ENCODE data around the gene SLC6A2.

SLC6A2 gene

DNA sequence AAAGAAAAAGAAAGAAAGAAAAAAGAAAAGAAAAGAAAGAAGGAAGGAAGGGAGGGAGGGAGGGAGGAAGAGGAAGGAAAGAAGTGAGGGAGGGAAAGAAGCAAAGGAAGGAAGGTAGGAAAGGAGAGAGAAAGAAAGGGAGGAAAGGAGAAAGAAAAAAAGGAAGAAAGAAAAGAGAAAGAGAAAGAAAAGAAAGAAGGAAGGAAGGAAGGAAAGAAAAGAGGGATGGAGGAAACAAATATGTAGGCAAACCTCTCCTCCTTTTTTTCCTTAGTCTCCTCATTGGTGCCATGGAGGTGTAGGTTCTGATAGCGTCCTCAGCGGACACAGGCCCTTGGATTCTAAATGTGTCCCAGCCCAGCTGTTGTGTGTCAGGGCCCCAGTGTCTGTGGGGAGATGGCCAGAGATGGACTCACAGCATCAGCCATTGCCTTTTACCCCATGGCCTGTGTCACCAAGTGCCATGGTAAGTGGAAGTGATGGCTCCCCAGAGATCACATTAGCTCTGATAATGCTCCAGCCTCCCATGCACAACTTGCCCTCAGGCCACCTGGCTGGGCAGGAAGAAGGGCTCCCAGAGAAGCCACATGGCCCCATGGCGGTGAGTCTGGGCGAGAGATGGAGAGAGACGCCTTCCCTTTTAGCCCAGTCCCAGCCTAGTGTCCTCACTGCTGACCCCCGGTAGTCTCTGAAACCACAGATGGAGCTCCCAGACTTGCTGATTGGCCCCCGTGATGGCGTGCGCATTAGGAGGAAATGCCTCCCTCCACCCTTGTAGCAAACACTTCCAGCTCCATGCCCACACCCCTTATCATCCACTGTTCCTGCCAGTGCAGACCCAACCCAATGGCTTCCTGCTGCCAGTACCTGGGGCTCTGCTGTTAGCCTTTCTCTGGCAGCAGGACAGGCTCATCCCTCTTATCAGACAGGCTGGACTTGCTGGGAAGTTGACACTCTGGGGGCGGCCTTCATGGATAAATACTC, 3.7 kb upstream of the SLC6A2 start:
- TF ChIP-seq, protein P1, sequence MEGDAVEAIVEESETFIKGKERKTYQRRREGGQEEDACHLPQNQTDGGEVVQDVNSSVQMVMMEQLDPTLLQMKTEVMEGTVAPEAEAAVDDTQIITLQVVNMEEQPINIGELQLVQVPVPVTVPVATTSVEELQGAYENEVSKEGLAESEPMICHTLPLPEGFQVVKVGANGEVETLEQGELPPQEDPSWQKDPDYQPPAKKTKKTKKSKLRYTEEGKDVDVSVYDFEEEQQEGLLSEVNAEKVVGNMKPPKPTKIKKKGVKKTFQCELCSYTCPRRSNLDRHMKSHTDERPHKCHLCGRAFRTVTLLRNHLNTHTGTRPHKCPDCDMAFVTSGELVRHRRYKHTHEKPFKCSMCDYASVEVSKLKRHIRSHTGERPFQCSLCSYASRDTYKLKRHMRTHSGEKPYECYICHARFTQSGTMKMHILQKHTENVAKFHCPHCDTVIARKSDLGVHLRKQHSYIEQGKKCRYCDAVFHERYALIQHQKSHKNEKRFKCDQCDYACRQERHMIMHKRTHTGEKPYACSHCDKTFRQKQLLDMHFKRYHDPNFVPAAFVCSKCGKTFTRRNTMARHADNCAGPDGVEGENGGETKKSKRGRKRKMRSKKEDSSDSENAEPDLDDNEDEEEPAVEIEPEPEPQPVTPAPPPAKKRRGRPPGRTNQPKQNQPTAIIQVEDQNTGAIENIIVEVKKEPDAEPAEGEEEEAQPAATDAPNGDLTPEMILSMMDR (IDR thresholded peaks at IDR 0.05; ENCODE audit: low read depth, low read length, missing control alignments): no peak
- in situ Hi-C loops (cut with HindIII; ENCODE audit: low pct_ligation_motif_present, low sequenced_read_pairs): no loop called here
- peaks cover 29% of the 10 kb centered on the region for H3K27me3 ChIP-seq (replicated peaks)
- no peak overlapping the region for H3K4me3 ChIP-seq (ENCODE audit: low read depth, low read length)
- H3K36me3 ChIP-seq (replicated peaks): no peaks in the 10 kb centered on the region
- no peak overlapping the region for H3K27ac ChIP-seq
- no peak for DNase-seq

DNA sequence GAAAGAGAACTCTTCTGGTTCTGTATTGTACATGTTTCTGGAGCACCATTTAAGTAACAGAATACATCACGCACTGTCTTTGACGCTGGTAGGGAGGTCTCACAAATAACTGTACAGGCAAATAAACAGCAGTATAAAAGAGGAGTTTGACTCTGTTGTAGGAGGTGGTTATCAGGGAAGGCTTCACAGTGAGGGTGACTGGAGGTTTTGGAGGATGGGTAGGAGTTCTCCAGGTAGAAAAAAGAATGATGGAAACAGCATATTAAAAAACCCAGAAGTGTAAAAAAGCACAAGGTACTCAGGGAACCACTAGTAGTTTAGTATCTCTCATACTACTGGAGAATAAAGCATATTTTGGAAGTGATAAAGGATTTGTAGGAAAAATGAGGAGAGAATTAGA, 2.7 kb upstream of the SLC6A2 start:
- Histone ChIP-seq H3K36me3 (replicated peaks) (no peaks in the 10 kb centered on the region), H3K27ac (no peak overlapping the region), H3K4me3 (ENCODE audit: low read depth, low read length) (no peak overlapping the region), H3K27me3 (replicated peaks) (peaks cover 34% of the 10 kb centered on the region)
- DNase-seq: no peak
- in situ Hi-C loops (cut with HindIII; ENCODE audit: low pct_ligation_motif_present, low sequenced_read_pairs): no loop called here
- TF ChIP-seq, protein P1 (IDR thresholded peaks at IDR 0.05; ENCODE audit: low read depth, low read length, missing control alignments): no peak

DNA sequence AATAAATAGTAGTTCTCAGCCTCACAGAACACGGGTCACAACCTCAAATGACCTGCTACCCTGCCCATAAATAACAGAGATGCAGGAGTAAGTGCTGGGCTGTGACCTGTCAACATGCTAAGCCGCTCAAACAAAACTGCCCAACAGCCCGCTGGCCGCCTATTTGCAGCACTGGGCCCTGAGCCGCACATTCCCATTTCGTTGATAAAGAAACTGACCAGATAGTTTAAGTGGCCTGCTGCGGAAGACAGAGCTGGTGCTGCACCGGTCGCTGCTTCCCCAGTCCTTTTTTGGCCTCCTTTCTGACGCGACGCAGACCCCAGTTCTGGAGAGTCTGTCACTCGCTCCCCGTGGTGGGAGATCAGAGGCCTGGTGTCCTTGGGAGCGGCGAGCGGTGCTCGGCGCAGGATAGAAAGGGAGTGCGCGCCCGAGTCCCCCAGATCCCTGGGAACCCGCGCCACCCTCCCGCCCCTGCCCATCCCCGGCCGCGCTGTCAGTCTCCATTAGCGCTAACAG, 349 bp upstream of the SLC6A2 start:
- Histone ChIP-seq H3K27me3 (replicated peaks) (peaks cover 34% of the 10 kb centered on the region), H3K27ac (no peak overlapping the region), H3K36me3 (replicated peaks) (no peaks in the 10 kb centered on the region), H3K4me3 (ENCODE audit: low read depth, low read length) (no peak overlapping the region)
- TF ChIP-seq, protein P1 (IDR thresholded peaks at IDR 0.05; ENCODE audit: low read depth, low read length, missing control alignments): no peak
- DNase-seq: no peak
- in situ Hi-C loops (cut with HindIII; ENCODE audit: low pct_ligation_motif_present, low sequenced_read_pairs): no loop called here

DNA sequence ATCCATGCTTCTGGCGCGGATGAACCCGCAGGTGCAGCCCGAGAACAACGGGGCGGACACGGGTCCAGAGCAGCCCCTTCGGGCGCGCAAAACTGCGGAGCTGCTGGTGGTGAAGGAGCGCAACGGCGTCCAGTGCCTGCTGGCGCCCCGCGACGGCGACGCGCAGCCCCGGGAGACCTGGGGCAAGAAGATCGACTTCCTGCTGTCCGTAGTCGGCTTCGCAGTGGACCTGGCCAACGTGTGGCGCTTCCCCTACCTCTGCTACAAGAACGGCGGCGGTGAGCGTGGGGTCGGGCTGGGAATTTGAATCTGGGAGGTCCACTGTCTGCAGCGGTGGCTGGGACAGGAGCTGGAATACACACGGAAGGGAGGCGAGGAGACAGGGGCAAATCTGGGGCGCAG, 904 bp downstream of the SLC6A2 start:
- in situ Hi-C loops (cut with HindIII; ENCODE audit: low pct_ligation_motif_present, low sequenced_read_pairs): no loop called here
- no peak for DNase-seq
- no peaks in the 10 kb centered on the region for H3K36me3 ChIP-seq (replicated peaks)
- H3K4me3 ChIP-seq (ENCODE audit: low read depth, low read length): no peak overlapping the region
- no peak overlapping the region for H3K27ac ChIP-seq
- TF ChIP-seq, protein P1 (IDR thresholded peaks at IDR 0.05; ENCODE audit: low read depth, low read length, missing control alignments): no peak
- H3K27me3 ChIP-seq (replicated peaks): peaks cover 34% of the 10 kb centered on the region

DNA sequence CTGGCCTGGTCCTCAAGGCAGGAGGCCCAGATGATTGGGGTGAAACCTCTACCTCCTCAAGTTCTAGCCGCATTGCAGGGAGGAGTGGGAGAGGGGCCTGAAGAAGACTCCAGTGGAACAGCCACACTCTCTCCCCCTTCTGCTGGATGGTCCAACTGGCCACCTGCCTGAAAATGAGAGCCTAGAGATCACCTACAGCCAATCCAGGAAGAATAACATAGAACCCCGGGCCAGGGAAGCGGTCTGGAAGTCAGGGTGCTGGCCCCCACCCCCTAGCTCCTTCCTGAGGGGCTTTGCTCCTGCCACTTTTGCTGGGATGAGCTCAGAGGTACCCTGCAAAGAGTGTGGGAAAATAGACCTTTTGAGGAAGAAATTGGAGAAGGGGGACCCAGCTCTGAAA, 1.8 kb downstream of the SLC6A2 start:
- H3K27ac ChIP-seq: no peak overlapping the region
- no peaks in the 10 kb centered on the region for H3K36me3 ChIP-seq (replicated peaks)
- DNase-seq: no peak
- in situ Hi-C loops (cut with HindIII; ENCODE audit: low pct_ligation_motif_present, low sequenced_read_pairs): no loop called here
- TF ChIP-seq, protein P1 (IDR thresholded peaks at IDR 0.05; ENCODE audit: low read depth, low read length, missing control alignments): no peak
- H3K27me3 ChIP-seq (replicated peaks): peaks cover 34% of the 10 kb centered on the region
- H3K4me3 ChIP-seq (ENCODE audit: low read depth, low read length): no peak overlapping the region

Measured in brain microvascular endothelial cell (primary cell).